HG03045 (cell line): ENCODE results near the gene SCN8A.
"Not testable (repeated sequence)": the region's sequence is repeated elsewhere in the genome, so short reads cannot be mapped to it uniquely, and the experiment has no call there.

Experiments
- ATAC-seq: cut with Tn5 transposase; IDR thresholded peaks from one replicate; pipeline ENCODE4 v1.9.1; 2021; ENCODE audit warnings: mild to moderate bottlenecking, moderate library complexity; ENCODE audit not compliant: unreplicated experiment

The SCN8A gene

GRCh38 chr12:51829641-51830040 lies 238.6 kb downstream of the SCN8A start:
- no peak for ATAC-seq

- ATAC-seq = not testable (repeated sequence)
These were observed 240.8 kb downstream of the SCN8A start for GRCh38 chr12:51831817-51832216.

- no peak for ATAC-seq
These were observed 241.5 kb downstream of the SCN8A start for GRCh38 chr12:51832354-51833107.

- ATAC-seq = no peak
These were observed 242.6 kb downstream of the SCN8A start for GRCh38 chr12:51833448-51834227.

- ATAC-seq = no peak
These were observed 243.4 kb downstream of the SCN8A start for GRCh38 chr12:51834411-51834810.

GRCh38 chr12:51836041-51836826 lies 245.2 kb downstream of the SCN8A start:
- no peak for ATAC-seq

GRCh38 chr12:51836827-51837173 lies 245.8 kb downstream of the SCN8A start:
- no peak for ATAC-seq

- no peak for ATAC-seq
These were observed 246.3 kb downstream of the SCN8A start for GRCh38 chr12:51837286-51837685.

- no peak for ATAC-seq
These were observed 247.0 kb downstream of the SCN8A start for GRCh38 chr12:51838036-51838435.

- no peak for ATAC-seq
These were observed 247.7 kb downstream of the SCN8A start for GRCh38 chr12:51838762-51839161.

GRCh38 chr12:51839310-51839947 lies 248.4 kb downstream of the SCN8A start:
- ATAC-seq = no peak

- no peak for ATAC-seq
These were observed 249.9 kb downstream of the SCN8A start for GRCh38 chr12:51840966-51841365.

- ATAC-seq = no peak
These were observed 250.7 kb downstream of the SCN8A start for GRCh38 chr12:51841727-51842126.

GRCh38 chr12:51844854-51845253 lies 253.8 kb downstream of the SCN8A start:
- no peak for ATAC-seq

GRCh38 chr12:51845482-51845881 lies 254.4 kb downstream of the SCN8A start:
- no peak for ATAC-seq

GRCh38 chr12:51846271-51846691 lies 255.2 kb downstream of the SCN8A start:
- no peak for ATAC-seq

- ATAC-seq = no peak
These were observed 256.0 kb downstream of the SCN8A start for GRCh38 chr12:51846911-51847642.

GRCh38 chr12:51847643-51848325 lies 256.8 kb downstream of the SCN8A start:
- ATAC-seq = no peak

GRCh38 chr12:51848326-51848727 lies 257.3 kb downstream of the SCN8A start, which contains the start of gene FIGNL2:
TSS of gene FIGNL2 (minus strand) at chr12:51848718. CDS start at chr12:51822413, 26,305 bp downstream.
- ATAC-seq = no peak
